Measurements from ENCODE around the gene ATF4.

DNA sequence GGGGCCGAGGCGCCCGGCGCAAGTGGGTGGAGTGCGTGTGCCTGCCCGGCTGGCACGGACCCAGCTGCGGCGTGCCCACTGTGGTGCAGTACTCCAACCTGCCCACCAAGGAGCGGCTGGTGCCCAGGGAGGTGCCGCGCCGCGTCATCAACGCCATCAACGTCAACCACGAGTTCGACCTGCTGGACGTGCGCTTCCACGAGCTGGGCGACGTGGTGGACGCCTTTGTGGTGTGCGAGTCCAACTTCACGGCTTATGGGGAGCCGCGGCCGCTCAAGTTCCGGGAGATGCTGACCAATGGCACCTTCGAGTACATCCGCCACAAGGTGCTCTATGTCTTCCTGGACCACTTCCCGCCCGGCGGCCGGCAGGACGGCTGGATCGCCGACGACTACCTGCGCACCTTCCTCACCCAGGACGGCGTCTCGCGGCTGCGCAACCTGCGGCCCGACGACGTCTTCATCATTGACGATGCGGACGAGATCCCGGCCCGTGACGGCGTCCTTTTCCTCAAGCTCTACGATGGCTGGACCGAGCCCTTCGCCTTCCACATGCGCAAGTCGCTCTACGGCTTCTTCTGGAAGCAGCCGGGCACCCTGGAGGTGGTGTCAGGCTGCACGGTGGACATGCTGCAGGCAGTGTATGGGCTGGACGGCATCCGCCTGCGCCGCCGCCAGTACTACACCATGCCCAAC is 32.4 kb upstream of the ATF4 start:
- TF ChIP-seq POLR2A (IDR thresholded peaks at IDR 0.05) (no peak), CTCF (IDR thresholded peaks at IDR 0.05) (no peak)

Data from lower leg skin (tissue), 3 donors.